ENCODE measurements around the gene ZNF582.

ZNF582 gene

DNA sequence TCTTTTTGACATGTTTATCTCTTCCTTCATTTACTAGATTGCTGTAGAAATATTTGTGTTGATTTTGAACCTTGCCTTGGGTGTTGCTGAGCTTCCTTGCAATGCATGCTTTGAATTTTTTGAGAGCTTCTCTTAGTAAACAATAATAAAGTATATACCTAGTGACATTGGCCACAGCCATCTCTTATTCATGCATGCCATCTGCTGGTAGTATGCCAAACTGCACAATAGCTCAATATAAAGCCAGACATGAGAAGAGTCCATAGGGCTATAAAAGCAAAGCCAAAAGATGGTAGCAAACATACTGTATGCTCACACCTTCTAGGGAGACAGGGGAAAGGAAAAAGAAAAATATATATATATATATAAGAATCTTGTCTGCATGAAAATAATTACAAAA lies 59.8 kb downstream of the ZNF582 start:
- peak; percentile 15 for DNase-seq (ENCODE audit: low read depth)
- no peak overlapping the region for H3K4me3 ChIP-seq (ENCODE audit: low read length)
- TF ChIP-seq, protein P1, sequence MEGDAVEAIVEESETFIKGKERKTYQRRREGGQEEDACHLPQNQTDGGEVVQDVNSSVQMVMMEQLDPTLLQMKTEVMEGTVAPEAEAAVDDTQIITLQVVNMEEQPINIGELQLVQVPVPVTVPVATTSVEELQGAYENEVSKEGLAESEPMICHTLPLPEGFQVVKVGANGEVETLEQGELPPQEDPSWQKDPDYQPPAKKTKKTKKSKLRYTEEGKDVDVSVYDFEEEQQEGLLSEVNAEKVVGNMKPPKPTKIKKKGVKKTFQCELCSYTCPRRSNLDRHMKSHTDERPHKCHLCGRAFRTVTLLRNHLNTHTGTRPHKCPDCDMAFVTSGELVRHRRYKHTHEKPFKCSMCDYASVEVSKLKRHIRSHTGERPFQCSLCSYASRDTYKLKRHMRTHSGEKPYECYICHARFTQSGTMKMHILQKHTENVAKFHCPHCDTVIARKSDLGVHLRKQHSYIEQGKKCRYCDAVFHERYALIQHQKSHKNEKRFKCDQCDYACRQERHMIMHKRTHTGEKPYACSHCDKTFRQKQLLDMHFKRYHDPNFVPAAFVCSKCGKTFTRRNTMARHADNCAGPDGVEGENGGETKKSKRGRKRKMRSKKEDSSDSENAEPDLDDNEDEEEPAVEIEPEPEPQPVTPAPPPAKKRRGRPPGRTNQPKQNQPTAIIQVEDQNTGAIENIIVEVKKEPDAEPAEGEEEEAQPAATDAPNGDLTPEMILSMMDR (conservative IDR thresholded peaks at IDR 0.05; ENCODE audit: low read depth, low read length): peak; percentile 79
